Measurements from ENCODE around the gene THSD7A.

- TF ChIP-seq CTCF (IDR thresholded peaks at IDR 0.05) = no peak
- TF ChIP-seq POLR2A (IDR thresholded peaks at IDR 0.05) = no peak
Measured at GRCh38 chr7:11529382-11529781, 302.6 kb downstream of the THSD7A start.

All from tibial nerve (tissue), 3 donors.